ENCODE results near the gene TRABD2B. TPM values are rescaled to one million over a fixed set of nuclear protein-coding genes. Genes with fewer than 3 reads are reported as not detected.

TRABD2B gene
- total and polyA plus RNA-seq, 11 donors = 0.31 to 1.1 (median 0.80) TPM

DNA sequence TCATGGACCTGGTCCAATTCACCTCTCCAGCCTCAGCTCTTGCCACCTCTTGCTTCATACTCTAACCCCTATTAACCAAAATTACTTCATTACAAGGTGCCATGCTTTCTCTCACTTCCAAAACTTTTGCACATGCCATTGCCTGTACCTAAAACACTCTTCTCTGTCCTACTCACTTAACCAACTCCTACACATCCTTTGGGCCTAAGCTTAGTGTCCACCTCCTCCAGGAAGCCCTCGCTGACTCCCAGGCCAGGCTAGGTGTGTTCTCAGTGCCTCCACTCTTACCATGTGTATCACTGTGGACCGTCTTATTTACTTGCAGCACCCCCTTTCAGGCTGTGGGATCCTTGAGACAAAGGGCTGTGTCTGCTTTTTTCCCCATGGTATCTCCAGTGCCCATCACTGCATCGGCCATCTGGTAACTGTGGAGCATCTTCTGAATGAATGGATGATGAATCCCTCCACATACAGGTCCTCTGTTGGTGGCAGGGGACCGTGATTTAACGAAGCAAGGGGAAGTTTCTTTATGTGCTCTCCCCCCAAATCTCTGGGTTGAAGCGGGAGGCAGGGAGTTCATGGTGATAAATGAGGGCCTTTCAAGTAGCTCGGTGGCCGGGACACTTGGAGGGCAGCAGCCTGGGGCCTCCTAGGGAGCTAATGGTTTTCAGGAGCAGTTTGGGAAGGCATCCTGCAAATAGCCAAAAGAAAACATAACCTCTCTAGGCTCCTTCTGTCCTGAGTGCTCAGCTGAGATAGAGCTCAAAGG, 111.9 kb downstream of the TRABD2B start:
- Histone ChIP-seq H3K4me1 (no peaks in the 10 kb centered on the region), H3K36me3 (no peaks in the 10 kb centered on the region), H3K9me3 (no peaks in the 10 kb centered on the region), H3K27me3 (no peaks in the 10 kb centered on the region), H3K4me3 (no peak overlapping the region), H3K27ac (no peak overlapping the region)
- intact Hi-C loops (cut with DNase I) = no loop called here
- ATAC-seq (no peak), DNase-seq (no peak)
- 87 to 92% (median 89%) methylated on average over 8 of the region's 8 CpGs for WGBS, 4 donors
- no peak for TF ChIP-seq POLR2A (IDR thresholded peaks at IDR 0.05)
- TF ChIP-seq, protein P1, sequence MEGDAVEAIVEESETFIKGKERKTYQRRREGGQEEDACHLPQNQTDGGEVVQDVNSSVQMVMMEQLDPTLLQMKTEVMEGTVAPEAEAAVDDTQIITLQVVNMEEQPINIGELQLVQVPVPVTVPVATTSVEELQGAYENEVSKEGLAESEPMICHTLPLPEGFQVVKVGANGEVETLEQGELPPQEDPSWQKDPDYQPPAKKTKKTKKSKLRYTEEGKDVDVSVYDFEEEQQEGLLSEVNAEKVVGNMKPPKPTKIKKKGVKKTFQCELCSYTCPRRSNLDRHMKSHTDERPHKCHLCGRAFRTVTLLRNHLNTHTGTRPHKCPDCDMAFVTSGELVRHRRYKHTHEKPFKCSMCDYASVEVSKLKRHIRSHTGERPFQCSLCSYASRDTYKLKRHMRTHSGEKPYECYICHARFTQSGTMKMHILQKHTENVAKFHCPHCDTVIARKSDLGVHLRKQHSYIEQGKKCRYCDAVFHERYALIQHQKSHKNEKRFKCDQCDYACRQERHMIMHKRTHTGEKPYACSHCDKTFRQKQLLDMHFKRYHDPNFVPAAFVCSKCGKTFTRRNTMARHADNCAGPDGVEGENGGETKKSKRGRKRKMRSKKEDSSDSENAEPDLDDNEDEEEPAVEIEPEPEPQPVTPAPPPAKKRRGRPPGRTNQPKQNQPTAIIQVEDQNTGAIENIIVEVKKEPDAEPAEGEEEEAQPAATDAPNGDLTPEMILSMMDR (IDR thresholded peaks at IDR 0.05) = no peak

DNA sequence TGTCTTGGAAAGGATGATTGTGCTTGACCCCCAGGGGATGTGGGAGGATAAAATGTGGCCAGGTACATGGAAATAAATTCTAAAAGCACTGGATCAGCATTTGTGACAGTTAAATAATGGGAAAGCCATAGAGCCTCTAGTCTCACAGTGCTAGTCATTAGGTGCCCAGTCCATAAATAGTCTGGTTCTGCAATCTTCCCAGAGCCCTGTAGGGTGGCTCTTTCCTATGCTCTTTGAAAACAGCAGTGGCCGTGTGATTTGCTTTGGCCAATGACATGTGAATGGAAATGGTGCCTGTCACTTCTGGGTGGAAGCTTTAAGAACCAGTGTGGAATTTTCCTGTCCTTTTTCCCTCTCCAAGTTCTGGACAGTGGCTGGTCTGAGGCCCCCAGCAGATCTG, 113.2 kb downstream of the TRABD2B start:
- Histone ChIP-seq H3K27ac (no peak overlapping the region), H3K9me3 (no peaks in the 10 kb centered on the region), H3K36me3 (no peaks in the 10 kb centered on the region), H3K27me3 (no peaks in the 10 kb centered on the region), H3K4me1 (no peaks in the 10 kb centered on the region), H3K4me3 (no peak overlapping the region)
- no peak for TF ChIP-seq POLR2A (IDR thresholded peaks at IDR 0.05)
- TF ChIP-seq, protein P1 (IDR thresholded peaks at IDR 0.05) = no peak
- intact Hi-C loops (cut with DNase I) = no loop called here
- DNase-seq (no peak), ATAC-seq (no peak)
- 73 to 85% (median 82%) methylated on average over 1 of the region's 1 CpG for WGBS, 4 donors

DNA sequence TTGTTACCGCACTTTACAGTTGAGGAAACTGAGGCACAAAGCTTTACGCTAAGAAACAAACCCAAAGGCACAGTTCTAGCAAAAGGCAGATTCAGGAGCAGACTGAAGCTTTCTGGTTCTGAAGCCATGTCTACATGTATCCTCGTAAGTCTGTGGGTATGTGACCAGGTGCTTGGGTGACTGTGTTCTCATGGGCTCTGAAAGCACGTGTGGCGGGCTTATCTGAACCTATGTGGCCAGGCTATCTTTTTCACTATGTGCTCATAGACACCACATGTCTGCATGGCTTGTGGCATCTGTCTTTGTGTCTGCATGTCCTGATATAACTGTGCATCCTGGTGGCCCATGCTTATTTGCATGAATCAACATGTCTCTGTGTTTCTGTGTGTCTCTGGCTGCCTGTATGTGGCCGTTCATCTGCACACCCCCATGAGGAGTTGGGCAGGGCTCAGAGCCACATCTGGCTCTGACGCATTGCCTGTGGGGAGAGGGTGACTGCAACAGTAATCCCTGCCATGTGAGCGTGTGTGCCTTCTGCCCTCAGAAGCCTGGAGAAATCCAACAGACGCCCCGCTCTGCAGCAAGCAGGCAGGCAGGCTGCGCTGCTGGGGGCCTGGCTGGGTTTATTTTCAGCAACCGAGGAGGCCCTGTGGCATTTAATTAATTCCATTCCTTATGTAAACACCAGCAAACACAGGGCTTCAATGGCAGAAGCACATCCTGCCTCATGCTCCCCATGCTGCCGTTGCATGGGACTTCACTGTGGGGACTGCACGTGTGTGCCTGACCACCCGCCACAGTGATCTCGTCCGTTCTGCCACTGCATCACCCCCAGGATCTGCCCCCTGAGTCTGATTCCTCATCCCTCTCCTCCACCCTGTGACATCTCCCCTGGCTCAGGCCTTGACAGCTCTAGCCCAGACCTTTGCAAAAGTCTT, 115.4 kb downstream of the TRABD2B start:
- peak in 1 of 4 donors; percentile 54 for ATAC-seq
- Histone ChIP-seq H3K27me3 (no peaks in the 10 kb centered on the region), H3K4me1 (no peaks in the 10 kb centered on the region), H3K9me3 (no peaks in the 10 kb centered on the region), H3K36me3 (no peaks in the 10 kb centered on the region), H3K27ac (no peak overlapping the region), H3K4me3 (no peak overlapping the region)
- intact Hi-C loops (cut with DNase I) = no loop called here
- TF ChIP-seq, protein P1 (IDR thresholded peaks at IDR 0.05) = no peak
- TF ChIP-seq POLR2A (IDR thresholded peaks at IDR 0.05) = no peak
- DNase-seq = no peak
- 74 to 84% (median 78%) methylated on average over 16 to 17 of the region's 17 CpGs for WGBS, 4 donors

DNA sequence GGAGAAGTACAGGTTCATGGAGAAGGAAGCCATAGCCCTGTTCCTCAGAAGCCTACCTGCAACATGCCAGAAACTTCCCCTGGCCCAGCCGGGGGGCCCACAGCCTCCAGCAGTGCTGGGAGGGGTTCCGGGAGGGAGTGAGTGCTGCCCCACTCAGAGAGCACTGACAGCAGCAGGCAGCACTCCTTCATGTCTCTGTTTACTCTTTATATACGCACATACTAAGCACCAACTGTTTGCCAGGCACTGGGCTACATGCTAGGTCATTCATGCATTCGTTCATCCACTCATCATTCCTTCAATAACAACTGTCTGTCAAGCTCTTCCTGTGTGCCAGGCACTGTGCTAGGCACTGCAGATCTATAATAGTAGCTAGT, 120.6 kb downstream of the TRABD2B start:
- Histone ChIP-seq H3K4me1 (peaks cover 0 to 24% (median 6%) of the 10 kb centered on the region in 12 donors), H3K9me3 (no peaks in the 10 kb centered on the region), H3K4me3 (no peak overlapping the region), H3K36me3 (no peaks in the 10 kb centered on the region), H3K27me3 (no peaks in the 10 kb centered on the region), H3K27ac (no peak overlapping the region)
- intact Hi-C loops (cut with DNase I) = no loop called here
- ATAC-seq (no peak), DNase-seq (no peak)
- no peak for TF ChIP-seq POLR2A (IDR thresholded peaks at IDR 0.05)
- TF ChIP-seq, protein P1 (IDR thresholded peaks at IDR 0.05) = no peak
- WGBS, 4 donors = 89 to 92% (median 90%) methylated on average over 4 of the region's 4 CpGs
